Lower lobe of right lung (tissue), 2 donors: ENCODE data around the gene NAP1L2. TPM values are rescaled to one million over a fixed set of nuclear protein-coding genes. Genes with fewer than 3 reads are reported as not detected.

Experiments used
- ATAC-seq, 2 donors: fragments of 200-7000 bp; cut with Tn5 transposase; one replicate each; pipeline ENCODE4 v1.9.1; 2020 to 2022; ENCODE audit warnings: mild to moderate bottlenecking in 2 of 2, moderate library complexity in 2 of 2
- DNase-seq: peaks from one replicate; pipeline ENCODE4 v3.0.0-alpha.2; 2020
- H3K27ac ChIP-seq: fragments of 200-600 bp; one replicate; pipeline ENCODE4 v1.8.0; 2022
- H3K27me3 ChIP-seq: fragments of 200-600 bp; one replicate; pipeline ENCODE4 v1.8.0; 2022; ENCODE audit warnings: low read depth
- H3K36me3 ChIP-seq: fragments of 200-600 bp; one replicate; pipeline ENCODE4 v1.8.0; 2022; ENCODE audit warnings: mild to moderate bottlenecking
- H3K4me1 ChIP-seq: fragments of 200-600 bp; one replicate; pipeline ENCODE4 v1.8.0; 2022
- H3K4me3 ChIP-seq: fragments of 200-600 bp; one replicate; pipeline ENCODE4 v1.8.0; 2022; ENCODE audit warnings: mild to moderate bottlenecking
- H3K9me3 ChIP-seq: fragments of 200-600 bp; one replicate; pipeline ENCODE4 v1.8.0; 2022
- CTCF ChIP-seq: fragments of 200-600 bp; IDR thresholded peaks from one replicate; pipeline ENCODE4 v1.8.0; 2022; ENCODE audit warnings: antibody characterized with exemption, mild to moderate bottlenecking
- intact Hi-C: fragments of 100-400 bp; cut with DNase I; formaldehyde crosslinking; loops from one replicate; pipeline ENCODE4 v1.11.0; 2022
- long read RNA-seq: library from polyadenylated mRNA; unstranded; transcript quantifications from one replicate; pipeline ENCODE4 v2.0.0, GENCODE V29; 2021
- total RNA-seq: library from RNA; stranded (reverse); fragmentation: NEBNext Ultra II Directional; extraction: Animal tissue kit (Norgen Biotek cat#: 25700); gene quantifications from one replicate; pipeline ENCODE4 v1.2.1, GENCODE V29; 2021
- donor health status: DM: no; HTN: yes; CAD: no; lungs with severe emphysema.

Gene NAP1L2
- 2.1 TPM for total RNA-seq
- long read RNA-seq, partial matches to known transcripts, result 0 of 2 reads
- long read RNA-seq, other reads (novel, unspliced or antisense), result 0 of 2 reads

DNA sequence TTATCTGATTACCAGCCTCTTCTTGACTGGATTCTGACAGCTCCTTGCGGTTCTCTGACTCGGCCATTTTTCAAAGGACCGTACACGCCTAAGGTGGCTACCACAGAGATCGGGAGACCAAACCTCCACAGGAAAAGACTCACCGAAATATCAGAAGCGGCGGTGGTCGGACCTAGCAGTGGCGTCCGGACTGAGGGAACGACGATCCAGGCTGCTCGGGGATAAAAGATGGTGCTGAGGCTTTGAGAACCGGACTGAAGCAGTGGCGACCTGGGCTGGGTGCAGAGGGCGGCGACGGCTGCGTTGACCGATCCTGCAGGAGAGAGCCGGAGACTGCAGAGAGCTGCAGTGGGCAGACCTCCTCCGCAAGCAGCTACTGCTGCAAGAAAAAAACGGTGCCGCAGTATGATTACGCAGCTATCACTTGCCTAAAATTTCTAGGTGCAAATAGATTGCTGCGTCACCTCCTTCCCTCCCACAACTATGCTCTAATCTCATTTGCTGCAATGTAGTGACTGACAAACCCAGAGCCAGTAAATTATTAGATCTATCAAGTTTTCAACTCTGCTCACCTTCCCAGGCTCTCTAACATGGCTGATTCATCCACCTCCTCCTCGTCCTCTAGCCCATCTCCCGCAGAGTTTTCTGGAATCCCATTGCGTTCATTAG lies at the start of gene NAP1L2:
Gene NAP1L2 (minus strand): TSS at position 426 of the 669 bp plus-strand sequence. CDS start 359 bp downstream, at position 67.
- Histone ChIP-seq H3K27me3 (no peaks in the 10 kb centered on the region), H3K27ac (no peak within 1 kb of the TSS), H3K36me3 (no peaks in the 10 kb centered on the region), H3K4me3 (peak within 1 kb of the TSS; percentile 55), H3K9me3 (no peaks in the 10 kb centered on the region), H3K4me1 (no peaks in the 10 kb centered on the region)
- intact Hi-C loops, result no loop called here
- peak; percentile 36 for DNase-seq
- TF ChIP-seq CTCF, result no peak
- ATAC-seq, result peak; percentile 78 to 91

- ATAC-seq (no peak), DNase-seq (no peak)
- Histone ChIP-seq H3K27ac (no peak overlapping the region), H3K36me3 (no peaks in the 10 kb centered on the region), H3K4me3 (no peak overlapping the region), H3K9me3 (no peaks in the 10 kb centered on the region), H3K4me1 (no peaks in the 10 kb centered on the region), H3K27me3 (no peaks in the 10 kb centered on the region)
- intact Hi-C loops, result no loop called here
- TF ChIP-seq CTCF, result no peak
These were observed 48.3 kb upstream of the NAP1L2 start for GRCh38 chrX:73262991-73263390.

DNA sequence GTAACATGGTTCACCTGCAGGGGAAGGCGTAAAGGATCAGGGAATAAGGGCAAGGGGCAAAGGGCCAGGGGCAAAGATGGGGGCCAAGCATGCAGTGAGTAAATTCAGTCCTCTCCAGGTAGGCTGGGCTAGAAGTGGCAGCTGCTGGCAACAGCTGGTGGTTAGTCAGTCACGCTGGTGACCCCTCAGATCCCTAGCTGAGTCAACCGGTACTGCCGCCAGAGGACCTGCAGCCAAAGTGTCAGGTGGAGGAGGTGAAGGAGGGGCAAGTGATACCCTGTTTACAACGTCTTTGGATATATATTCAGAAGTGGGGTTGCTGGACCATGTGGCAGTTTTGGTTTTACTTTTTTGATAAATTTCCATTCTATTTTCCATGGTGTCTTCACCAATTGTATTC lies 24.6 kb upstream of the NAP1L2 start:
- H3K9me3 ChIP-seq, result no peaks in the 10 kb centered on the region
- H3K27ac ChIP-seq, result no peak overlapping the region
- H3K4me3 ChIP-seq, result no peak overlapping the region
- H3K4me1 ChIP-seq, result no peaks in the 10 kb centered on the region
- ATAC-seq, result no peak
- no peak for DNase-seq
- TF ChIP-seq CTCF, result no peak
- intact Hi-C loops, result no loop called here
- no peaks in the 10 kb centered on the region for H3K36me3 ChIP-seq
- H3K27me3 ChIP-seq, result no peaks in the 10 kb centered on the region

- intact Hi-C loops, result no loop called here
- Histone ChIP-seq H3K4me1 (no peaks in the 10 kb centered on the region), H3K9me3 (no peaks in the 10 kb centered on the region), H3K4me3 (no peak overlapping the region), H3K27me3 (no peaks in the 10 kb centered on the region), H3K27ac (no peak overlapping the region), H3K36me3 (no peaks in the 10 kb centered on the region)
- no peak for ATAC-seq
- no peak for TF ChIP-seq CTCF
- no peak for DNase-seq
These were observed 3.0 kb upstream of the NAP1L2 start for GRCh38 chrX:73217621-73218020.

DNA sequence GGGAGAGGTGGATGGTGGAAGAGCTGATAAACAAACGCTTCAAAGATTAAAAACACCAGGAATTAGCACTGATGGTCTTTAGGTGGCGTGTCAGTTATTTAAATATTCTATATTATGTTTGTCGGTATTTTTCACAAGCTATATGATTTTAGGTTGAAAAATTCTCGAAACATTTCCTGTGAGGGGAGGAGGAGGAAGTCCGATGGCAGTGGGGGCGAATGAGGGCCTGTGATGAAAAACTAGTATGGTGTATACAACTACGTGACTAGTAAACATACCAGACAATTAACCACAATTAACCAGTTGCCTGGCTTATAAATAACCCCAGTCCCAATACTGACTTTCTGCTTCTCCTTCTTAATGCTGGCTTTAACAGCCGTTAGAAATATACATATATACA lies 595 bp upstream of the NAP1L2 start:
- ATAC-seq, result no peak
- Histone ChIP-seq H3K9me3 (no peaks in the 10 kb centered on the region), H3K27ac (no peak overlapping the region), H3K4me1 (no peaks in the 10 kb centered on the region), H3K27me3 (no peaks in the 10 kb centered on the region), H3K36me3 (no peaks in the 10 kb centered on the region), H3K4me3 (peak overlapping the region; percentile 55)
- intact Hi-C loops, result no loop called here
- TF ChIP-seq CTCF, result no peak
- DNase-seq, result no peak
